ENCODE data around the gene UBE2QL1. TPM values are rescaled to one million over a fixed set of nuclear protein-coding genes. Genes with fewer than 3 reads are reported as not detected.
A peak's percentile ranks its signal among the peaks of the same experiment; 100 is the strongest.

Gene UBE2QL1
- polyA plus RNA-seq, 1 of the 3 experiments (the other 2 are of a cell fraction): 0.28 TPM

GRCh38 chr5:6495433-6496206 lies 47.0 kb downstream of the UBE2QL1 start:
- 23% methylated on average over 8 of the region's 8 CpGs for WGBS (ENCODE audit: low lambda C conversion rate)
- no peaks in the 10 kb centered on the region for H4K20me1 ChIP-seq (ENCODE audit: insufficient read depth)
- no peak overlapping the region for H2AFZ ChIP-seq (ENCODE audit: low read depth)
- peaks cover 0 to 32% of the 10 kb centered on the region in 2 experiments; a peak in 2 of 4 replicates for H3K4me1 ChIP-seq (ENCODE audit: control insufficient read depth in 1 of 2, insufficient read depth in 2 of 2, low read depth in 1 of 2, low read length in 1 of 2)
- no peaks in the 10 kb centered on the region for H3K79me2 ChIP-seq (ENCODE audit: insufficient read depth)
- peaks cover 0 to 11% of the 10 kb centered on the region in 2 experiments for H3K36me3 ChIP-seq (replicated peaks in 1 of 2; ENCODE audit: control insufficient read depth in 1 of 2, insufficient read depth in 2 of 2, low read length in 1 of 2)
- H3F3A ChIP-seq (replicated peaks; ENCODE audit: insufficient read depth): no peaks in the 10 kb centered on the region
- H3K9me3 ChIP-seq: no peaks in the 10 kb centered on the region
- no peaks in the 10 kb centered on the region for H3K27me3 ChIP-seq (ENCODE audit: insufficient read depth)
- TF ChIP-seq POLR2AphosphoS5 (IDR thresholded peaks at IDR 0.05; ENCODE audit: low read depth, low read length) (no peak), FOXJ3 (CRISPR knock-in tag; IDR thresholded peaks at IDR 0.05) (no peak), FOXM1 (IDR thresholded peaks at IDR 0.05; ENCODE audit: low read depth) (no peak), MAX (IDR thresholded peaks at IDR 0.05; ENCODE audit: low read depth) (no peak), SMC3 (IDR thresholded peaks at IDR 0.05; ENCODE audit: low read depth, low read length) (no peak), GATA2 (CRISPR knock-in tag; IDR thresholded peaks at IDR 0.05) (no peak), USF2 (IDR thresholded peaks at IDR 0.05; ENCODE audit: borderline replicate concordance, low read depth, low read length) (no peak), EZH2phosphoT487 (IDR thresholded peaks at IDR 0.05; ENCODE audit: borderline replicate concordance, low read depth) (no peak), SIN3A (IDR thresholded peaks at IDR 0.05; ENCODE audit: borderline replicate concordance, low read depth, low read length) (no peak), FOSL2 (IDR thresholded peaks at IDR 0.05; ENCODE audit: borderline replicate concordance, low read depth) (no peak), GABPA (IDR thresholded peaks at IDR 0.05; ENCODE audit: low read depth) (no peak), CTCF (IDR thresholded peaks at IDR 0.05) (no peak)
- no peak for DNase-seq
- H3K4me3 ChIP-seq (ENCODE audit: low read depth in 2 of 2, low read length in 1 of 2): no peak overlapping the region
- POLR2A ChIA-PET: no interaction called here
- H3K9ac ChIP-seq: no peak overlapping the region
- H3K27ac ChIP-seq (ENCODE audit: low read depth in 2 of 2, low read length in 1 of 2): no peak overlapping the region
- H3K4me2 ChIP-seq: no peak overlapping the region
- no peaks in the 10 kb centered on the region for H3K9me2 ChIP-seq
- CTCF ChIA-PET: no interaction called here

GRCh38 chr5:6496207-6496584 lies 47.5 kb downstream of the UBE2QL1 start:
- Histone ChIP-seq H2AFZ (ENCODE audit: low read depth) (no peak overlapping the region), H3K27me3 (ENCODE audit: insufficient read depth) (no peaks in the 10 kb centered on the region), H3K9me2 (no peaks in the 10 kb centered on the region), H3K4me3 (ENCODE audit: low read depth in 2 of 2, low read length in 1 of 2) (no peak overlapping the region), H3K4me2 (no peak overlapping the region), H3K36me3 (replicated peaks in 1 of 2; ENCODE audit: control insufficient read depth in 1 of 2, insufficient read depth in 2 of 2, low read length in 1 of 2) (peaks cover 0 to 11% of the 10 kb centered on the region in 2 experiments), H4K20me1 (ENCODE audit: insufficient read depth) (no peaks in the 10 kb centered on the region), H3K79me2 (ENCODE audit: insufficient read depth) (no peaks in the 10 kb centered on the region), H3K4me1 (ENCODE audit: control insufficient read depth in 1 of 2, insufficient read depth in 2 of 2, low read depth in 1 of 2, low read length in 1 of 2) (peaks cover 0 to 27% of the 10 kb centered on the region in 2 experiments; a peak in 2 of 4 replicates), H3K9ac (no peak overlapping the region), H3K9me3 (no peaks in the 10 kb centered on the region), H3F3A (replicated peaks; ENCODE audit: insufficient read depth) (no peaks in the 10 kb centered on the region), H3K27ac (ENCODE audit: low read depth in 2 of 2, low read length in 1 of 2) (peak overlapping the region in 1 of 2 experiments; percentile 22; a peak in 1 of 4 replicates)
- DNase-seq: no peak
- WGBS (ENCODE audit: low lambda C conversion rate): 48% methylated on average over 5 of the region's 5 CpGs
- CTCF ChIA-PET: no interaction called here
- POLR2A ChIA-PET: no interaction called here
- no peak for TF ChIP-seq POLR2AphosphoS5 (IDR thresholded peaks at IDR 0.05; ENCODE audit: low read depth, low read length)
- TF ChIP-seq RXRA (IDR thresholded peaks at IDR 0.05; ENCODE audit: borderline replicate concordance, low read depth): no peak
- no peak for TF ChIP-seq FOSL2 (IDR thresholded peaks at IDR 0.05; ENCODE audit: borderline replicate concordance, low read depth)
- TF ChIP-seq RAD21 (IDR thresholded peaks at IDR 0.05; ENCODE audit: low read length): no peak
- no peak for TF ChIP-seq MXI1 (IDR thresholded peaks at IDR 0.05; ENCODE audit: low read depth, low read length)
- TF ChIP-seq SMC3 (IDR thresholded peaks at IDR 0.05; ENCODE audit: low read depth, low read length): no peak
- no peak for TF ChIP-seq USF2 (IDR thresholded peaks at IDR 0.05; ENCODE audit: borderline replicate concordance, low read depth, low read length)
- no peak for TF ChIP-seq TAF1 (IDR thresholded peaks at IDR 0.05; ENCODE audit: borderline replicate concordance, low read depth, low read length)
- TF ChIP-seq TEAD4 (IDR thresholded peaks at IDR 0.05; ENCODE audit: borderline replicate concordance, insufficient read depth): no peak
- TF ChIP-seq GABPA (IDR thresholded peaks at IDR 0.05; ENCODE audit: low read depth): no peak
- no peak for TF ChIP-seq RFX5 (IDR thresholded peaks at IDR 0.05; ENCODE audit: low read length)
- no peak for TF ChIP-seq FOXM1 (IDR thresholded peaks at IDR 0.05; ENCODE audit: low read depth)
- no peak for TF ChIP-seq PBX3 (IDR thresholded peaks at IDR 0.05)
- no peak for TF ChIP-seq USF1 (IDR thresholded peaks at IDR 0.05; ENCODE audit: borderline replicate concordance, low read depth)

Data from SK-N-SH (cell line).